ENCODE measurements around the gene TMED1. TPM values are rescaled to one million over a fixed set of nuclear protein-coding genes. Genes with fewer than 3 reads are reported as not detected.

TMED1 gene
- total RNA-seq, 1 donor from 2014 or later, result 23.5 TPM

GRCh38 chr19:10832939-10833296 lies 3.1 kb downstream of the TMED1 start:
- no peak for TF ChIP-seq CTCF (IDR thresholded peaks at IDR 0.05)
- H3K36me3 ChIP-seq, result peaks cover 63% of the 10 kb centered on the region
- no peak for DNase-seq

GRCh38 chr19:10831987-10832938 lies 3.7 kb downstream of the TMED1 start:
- no peak for DNase-seq
- H3K36me3 ChIP-seq, result peaks cover 70% of the 10 kb centered on the region
- TF ChIP-seq CTCF (IDR thresholded peaks at IDR 0.05), result no peak

More at GRCh38 chr19:10832939-10833296, 3.1 kb downstream of the TMED1 start:
- no peaks in the 10 kb centered on the region for H3K9me3 ChIP-seq
- ATAC-seq, result no peak
- H3K4me1 ChIP-seq, result peaks cover 17% of the 10 kb centered on the region
- H3K27me3 ChIP-seq (ENCODE audit: low read depth), result no peaks in the 10 kb centered on the region
- H3K4me3 ChIP-seq, result no peak overlapping the region
- intact Hi-C loops (cut with DNase I), result no loop called here
- H3K27ac ChIP-seq, result no peak overlapping the region

GRCh38 chr19:10830931-10831779 lies 4.9 kb downstream of the TMED1 start:
- no peaks in the 10 kb centered on the region for H3K27me3 ChIP-seq (ENCODE audit: low read depth)
- H3K9me3 ChIP-seq, result no peaks in the 10 kb centered on the region
- H3K27ac ChIP-seq, result no peak overlapping the region
- ATAC-seq (no peak), DNase-seq (no peak)
- H3K4me1 ChIP-seq, result peaks cover 7% of the 10 kb centered on the region
- TF ChIP-seq CTCF (IDR thresholded peaks at IDR 0.05), result no peak
- intact Hi-C loops (cut with DNase I), result no loop called here
- H3K36me3 ChIP-seq, result peaks cover 81% of the 10 kb centered on the region
- H3K4me3 ChIP-seq, result no peak overlapping the region

More at GRCh38 chr19:10831987-10832938, 3.7 kb downstream of the TMED1 start:
- Histone ChIP-seq H3K27me3 (ENCODE audit: low read depth) (no peaks in the 10 kb centered on the region), H3K4me1 (peaks cover 17% of the 10 kb centered on the region), H3K4me3 (no peak overlapping the region), H3K27ac (no peak overlapping the region), H3K9me3 (no peaks in the 10 kb centered on the region)
- intact Hi-C loops (cut with DNase I), result no loop called here
- ATAC-seq, result no peak

- H3K4me3 ChIP-seq, result no peak overlapping the region
- no peak overlapping the region for H3K27ac ChIP-seq
- no peaks in the 10 kb centered on the region for H3K9me3 ChIP-seq
- peaks cover 6% of the 10 kb centered on the region for H3K4me1 ChIP-seq
- intact Hi-C loops (cut with DNase I), result no loop called here
- DNase-seq, result no peak
- no peak for ATAC-seq
- TF ChIP-seq CTCF (IDR thresholded peaks at IDR 0.05), result no peak
- peaks cover 89% of the 10 kb centered on the region for H3K36me3 ChIP-seq
- H3K27me3 ChIP-seq (ENCODE audit: low read depth), result no peaks in the 10 kb centered on the region
Observed at GRCh38 chr19:10830370-10830769, 5.6 kb downstream of the TMED1 start.

- no peak overlapping the region for H3K4me3 ChIP-seq
- DNase-seq, result no peak
- H3K36me3 ChIP-seq, result peaks cover 93% of the 10 kb centered on the region
- no peak overlapping the region for H3K27ac ChIP-seq
- no peak for TF ChIP-seq CTCF (IDR thresholded peaks at IDR 0.05)
- no peak for ATAC-seq
- no peaks in the 10 kb centered on the region for H3K27me3 ChIP-seq (ENCODE audit: low read depth)
- H3K4me1 ChIP-seq, result peaks cover 2% of the 10 kb centered on the region
- H3K9me3 ChIP-seq, result no peaks in the 10 kb centered on the region
- intact Hi-C loops (cut with DNase I), result no loop called here
Observed at GRCh38 chr19:10829967-10830366, 6.0 kb downstream of the TMED1 start.
